Kidney capillary endothelial cell (primary cell): Measurements from ENCODE around the gene GM2A.
"Not testable (repeated sequence)": the region's sequence is repeated elsewhere in the genome, so short reads cannot be mapped to it uniquely, and the experiment has no call there.

Source experiments
- DNase-seq: peaks from one replicate; pipeline ENCODE4 v3.0.0-alpha.2; 2018; ENCODE audit warnings: low spot score

The GM2A gene

GRCh38 chr5:151228986-151229385 is 24.0 kb upstream of the GM2A start:
- DNase-seq = no peak

GRCh38 chr5:151230048-151230680 is 22.8 kb upstream of the GM2A start:
- DNase-seq = no peak

- no peak for DNase-seq
Measured at GRCh38 chr5:151231359-151231758, 21.6 kb upstream of the GM2A start.

- DNase-seq = no peak
Measured at GRCh38 chr5:151233616-151234085, 19.3 kb upstream of the GM2A start.

GRCh38 chr5:151234476-151235238 is 18.3 kb upstream of the GM2A start:
- no peak for DNase-seq

- not testable (repeated sequence) for DNase-seq
Measured at GRCh38 chr5:151235239-151235571, 17.8 kb upstream of the GM2A start.

- no peak for DNase-seq
Measured at GRCh38 chr5:151236888-151237287, 16.1 kb upstream of the GM2A start.

GRCh38 chr5:151237685-151238084 is 15.3 kb upstream of the GM2A start:
- no peak for DNase-seq

- no peak for DNase-seq
Measured at GRCh38 chr5:151238303-151238741, 14.7 kb upstream of the GM2A start.

- peak; percentile 70 for DNase-seq
Measured at GRCh38 chr5:151239237-151239861, 13.6 kb upstream of the GM2A start.

- DNase-seq = not testable (repeated sequence)
Measured at GRCh38 chr5:151240268-151240835, 12.6 kb upstream of the GM2A start.

GRCh38 chr5:151240924-151241635 is 11.9 kb upstream of the GM2A start:
- DNase-seq = no peak

GRCh38 chr5:151243127-151243526 is 9.9 kb upstream of the GM2A start:
- DNase-seq = no peak

GRCh38 chr5:151243564-151243963 is 9.4 kb upstream of the GM2A start:
- DNase-seq = no peak

GRCh38 chr5:151244206-151244605 is 8.8 kb upstream of the GM2A start:
- no peak for DNase-seq

GRCh38 chr5:151245680-151246219 is 7.2 kb upstream of the GM2A start:
- DNase-seq = no peak

GRCh38 chr5:151248651-151249050 is 4.3 kb upstream of the GM2A start:
- no peak for DNase-seq

- DNase-seq = no peak
Measured at GRCh38 chr5:151249281-151249680, 3.7 kb upstream of the GM2A start.

GRCh38 chr5:151250346-151251000 is 2.5 kb upstream of the GM2A start:
- DNase-seq = no peak

- no peak for DNase-seq
Measured at GRCh38 chr5:151251001-151251551, 1.9 kb upstream of the GM2A start.

- no peak for DNase-seq
Measured at GRCh38 chr5:151251621-151252020, 1.4 kb upstream of the GM2A start.
